ENCODE data around the gene NR5A1.

Gene NR5A1

GRCh38 chr9:124517600-124517999 is 10.4 kb upstream of the NR5A1 start:
- Histone ChIP-seq H3K9ac (ENCODE audit: low read depth in 1 of 2, low read length in 2 of 2) (no peak overlapping the region), H3K27ac (ENCODE audit: low read depth, low read length) (no peak overlapping the region), H3K9me3 (ENCODE audit: control insufficient read depth in 1 of 2, low read length in 2 of 2) (no peaks in the 10 kb centered on the region), H3K4me3 (ENCODE audit: low read depth in 1 of 2, low read length in 2 of 2) (no peak overlapping the region), H3K4me1 (ENCODE audit: control insufficient read depth in 1 of 2, insufficient read depth in 2 of 2, low read length in 2 of 2) (no peaks in the 10 kb centered on the region), H3K36me3 (ENCODE audit: control insufficient read depth in 1 of 2, insufficient read depth in 2 of 2, low read length in 2 of 2) (peaks cover 5 to 6% of the 10 kb centered on the region in 2 donors), H3K27me3 (ENCODE audit: control insufficient read depth in 1 of 2, insufficient read depth in 2 of 2, low read length in 2 of 2) (no peaks in the 10 kb centered on the region)

DNA sequence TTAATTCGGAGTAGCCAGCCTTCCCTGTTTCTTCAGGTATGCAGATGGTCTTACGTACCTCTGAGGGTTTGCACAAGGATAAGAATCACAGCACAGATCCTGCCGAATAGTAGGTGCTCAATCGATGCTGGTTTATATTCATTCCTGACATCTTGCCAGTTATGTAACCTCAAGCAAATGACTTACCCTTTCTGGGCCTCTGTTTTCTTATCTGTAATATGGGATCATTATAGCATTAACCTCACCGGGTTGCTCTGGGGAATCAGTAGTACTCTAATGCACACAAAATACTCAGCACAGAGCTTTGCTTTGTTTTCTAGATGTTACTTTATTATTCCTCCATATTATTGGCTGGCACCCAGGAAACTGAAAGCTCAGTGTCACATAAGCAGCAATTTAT is 7.7 kb upstream of the NR5A1 start:
- Histone ChIP-seq H3K27ac (ENCODE audit: low read depth, low read length) (no peak overlapping the region), H3K9me3 (ENCODE audit: control insufficient read depth in 1 of 2, low read length in 2 of 2) (no peaks in the 10 kb centered on the region), H3K27me3 (ENCODE audit: control insufficient read depth in 1 of 2, insufficient read depth in 2 of 2, low read length in 2 of 2) (no peaks in the 10 kb centered on the region), H3K9ac (ENCODE audit: low read depth in 1 of 2, low read length in 2 of 2) (no peak overlapping the region), H3K4me1 (ENCODE audit: control insufficient read depth in 1 of 2, insufficient read depth in 2 of 2, low read length in 2 of 2) (peaks cover 0 to 7% of the 10 kb centered on the region in 2 donors), H3K4me3 (ENCODE audit: low read depth in 1 of 2, low read length in 2 of 2) (no peak overlapping the region), H3K36me3 (ENCODE audit: control insufficient read depth in 1 of 2, insufficient read depth in 2 of 2, low read length in 2 of 2) (no peaks in the 10 kb centered on the region)

DNA sequence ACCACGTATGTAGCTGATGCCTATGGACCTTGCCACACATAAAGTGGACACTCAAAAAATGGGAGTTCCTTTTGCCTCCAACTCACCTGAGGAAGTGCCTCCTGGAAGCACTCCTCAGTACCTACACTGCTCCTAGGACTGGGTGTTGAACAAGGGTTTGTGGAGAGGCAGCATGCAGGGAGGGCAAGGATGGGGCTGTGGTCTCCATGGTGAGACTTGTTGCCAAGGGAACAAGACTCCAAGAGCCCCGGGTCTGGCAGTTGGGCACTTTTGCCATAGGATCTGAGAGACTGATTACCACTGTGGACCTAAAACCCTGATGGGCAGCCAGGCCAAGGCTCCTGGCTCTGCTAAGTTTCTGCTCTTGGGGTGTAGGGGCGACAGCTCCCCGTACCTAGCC is 6.9 kb upstream of the NR5A1 start:
- Histone ChIP-seq H3K9ac (ENCODE audit: low read depth in 1 of 2, low read length in 2 of 2) (no peak overlapping the region), H3K27ac (ENCODE audit: low read depth, low read length) (no peak overlapping the region), H3K27me3 (ENCODE audit: control insufficient read depth in 1 of 2, insufficient read depth in 2 of 2, low read length in 2 of 2) (no peaks in the 10 kb centered on the region), H3K9me3 (ENCODE audit: control insufficient read depth in 1 of 2, low read length in 2 of 2) (no peaks in the 10 kb centered on the region), H3K4me1 (ENCODE audit: control insufficient read depth in 1 of 2, insufficient read depth in 2 of 2, low read length in 2 of 2) (peaks cover 0 to 7% of the 10 kb centered on the region in 2 donors), H3K36me3 (ENCODE audit: control insufficient read depth in 1 of 2, insufficient read depth in 2 of 2, low read length in 2 of 2) (no peaks in the 10 kb centered on the region), H3K4me3 (ENCODE audit: low read depth in 1 of 2, low read length in 2 of 2) (no peak overlapping the region)

GRCh38 chr9:124513376-124513994 is 6.3 kb upstream of the NR5A1 start:
- no peaks in the 10 kb centered on the region for H3K36me3 ChIP-seq (ENCODE audit: control insufficient read depth in 1 of 2, insufficient read depth in 2 of 2, low read length in 2 of 2)
- H3K4me3 ChIP-seq (ENCODE audit: low read depth in 1 of 2, low read length in 2 of 2): no peak overlapping the region
- no peaks in the 10 kb centered on the region for H3K9me3 ChIP-seq (ENCODE audit: control insufficient read depth in 1 of 2, low read length in 2 of 2)
- H3K27ac ChIP-seq (ENCODE audit: low read depth, low read length): no peak overlapping the region
- peaks cover 0 to 7% of the 10 kb centered on the region in 2 donors for H3K4me1 ChIP-seq (ENCODE audit: control insufficient read depth in 1 of 2, insufficient read depth in 2 of 2, low read length in 2 of 2)
- H3K27me3 ChIP-seq (ENCODE audit: control insufficient read depth in 1 of 2, insufficient read depth in 2 of 2, low read length in 2 of 2): no peaks in the 10 kb centered on the region
- no peak overlapping the region for H3K9ac ChIP-seq (ENCODE audit: low read depth in 1 of 2, low read length in 2 of 2)

GRCh38 chr9:124512806-124513204 is 5.6 kb upstream of the NR5A1 start:
- Histone ChIP-seq H3K9ac (ENCODE audit: low read depth in 1 of 2, low read length in 2 of 2) (no peak overlapping the region), H3K27ac (ENCODE audit: low read depth, low read length) (no peak overlapping the region), H3K9me3 (ENCODE audit: control insufficient read depth in 1 of 2, low read length in 2 of 2) (no peaks in the 10 kb centered on the region), H3K4me1 (ENCODE audit: control insufficient read depth in 1 of 2, insufficient read depth in 2 of 2, low read length in 2 of 2) (peaks cover 0 to 7% of the 10 kb centered on the region in 2 donors), H3K36me3 (ENCODE audit: control insufficient read depth in 1 of 2, insufficient read depth in 2 of 2, low read length in 2 of 2) (no peaks in the 10 kb centered on the region), H3K27me3 (ENCODE audit: control insufficient read depth in 1 of 2, insufficient read depth in 2 of 2, low read length in 2 of 2) (no peaks in the 10 kb centered on the region), H3K4me3 (ENCODE audit: low read depth in 1 of 2, low read length in 2 of 2) (no peak overlapping the region)

GRCh38 chr9:124511891-124512805 is 4.9 kb upstream of the NR5A1 start:
- Histone ChIP-seq H3K4me3 (ENCODE audit: low read depth in 1 of 2, low read length in 2 of 2) (no peak overlapping the region), H3K4me1 (ENCODE audit: control insufficient read depth in 1 of 2, insufficient read depth in 2 of 2, low read length in 2 of 2) (peaks cover 0 to 7% of the 10 kb centered on the region in 2 donors), H3K27me3 (ENCODE audit: control insufficient read depth in 1 of 2, insufficient read depth in 2 of 2, low read length in 2 of 2) (no peaks in the 10 kb centered on the region), H3K27ac (ENCODE audit: low read depth, low read length) (no peak overlapping the region), H3K36me3 (ENCODE audit: control insufficient read depth in 1 of 2, insufficient read depth in 2 of 2, low read length in 2 of 2) (no peaks in the 10 kb centered on the region), H3K9me3 (ENCODE audit: control insufficient read depth in 1 of 2, low read length in 2 of 2) (no peaks in the 10 kb centered on the region), H3K9ac (ENCODE audit: low read depth in 1 of 2, low read length in 2 of 2) (no peak overlapping the region)

DNA sequence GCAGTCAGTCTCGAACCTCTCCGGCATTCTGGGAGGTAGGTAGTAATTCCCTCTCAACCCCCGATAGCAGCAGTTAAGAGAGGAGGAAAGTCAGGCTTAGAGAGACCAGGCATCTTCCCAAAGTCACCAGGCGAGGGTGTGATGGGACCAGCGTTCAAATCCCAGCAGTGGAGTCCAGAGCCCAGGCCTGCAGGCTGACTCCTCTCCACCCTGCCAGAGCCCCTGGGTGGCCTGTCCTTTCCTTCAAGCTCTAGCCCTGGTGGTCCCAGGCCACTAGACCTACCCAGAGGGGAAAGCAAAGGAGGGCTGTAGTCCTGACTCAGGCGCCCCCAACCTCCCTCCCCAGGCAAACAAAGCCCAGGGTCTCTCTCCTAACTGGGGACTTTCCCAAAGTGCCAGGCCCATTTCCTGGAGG is 4.2 kb upstream of the NR5A1 start:
- Histone ChIP-seq H3K9me3 (ENCODE audit: control insufficient read depth in 1 of 2, low read length in 2 of 2) (no peaks in the 10 kb centered on the region), H3K9ac (ENCODE audit: low read depth in 1 of 2, low read length in 2 of 2) (no peak overlapping the region), H3K27me3 (ENCODE audit: control insufficient read depth in 1 of 2, insufficient read depth in 2 of 2, low read length in 2 of 2) (no peaks in the 10 kb centered on the region), H3K4me3 (ENCODE audit: low read depth in 1 of 2, low read length in 2 of 2) (no peak overlapping the region), H3K4me1 (ENCODE audit: control insufficient read depth in 1 of 2, insufficient read depth in 2 of 2, low read length in 2 of 2) (peaks cover 0 to 7% of the 10 kb centered on the region in 2 donors), H3K27ac (ENCODE audit: low read depth, low read length) (no peak overlapping the region), H3K36me3 (ENCODE audit: control insufficient read depth in 1 of 2, insufficient read depth in 2 of 2, low read length in 2 of 2) (no peaks in the 10 kb centered on the region)

DNA sequence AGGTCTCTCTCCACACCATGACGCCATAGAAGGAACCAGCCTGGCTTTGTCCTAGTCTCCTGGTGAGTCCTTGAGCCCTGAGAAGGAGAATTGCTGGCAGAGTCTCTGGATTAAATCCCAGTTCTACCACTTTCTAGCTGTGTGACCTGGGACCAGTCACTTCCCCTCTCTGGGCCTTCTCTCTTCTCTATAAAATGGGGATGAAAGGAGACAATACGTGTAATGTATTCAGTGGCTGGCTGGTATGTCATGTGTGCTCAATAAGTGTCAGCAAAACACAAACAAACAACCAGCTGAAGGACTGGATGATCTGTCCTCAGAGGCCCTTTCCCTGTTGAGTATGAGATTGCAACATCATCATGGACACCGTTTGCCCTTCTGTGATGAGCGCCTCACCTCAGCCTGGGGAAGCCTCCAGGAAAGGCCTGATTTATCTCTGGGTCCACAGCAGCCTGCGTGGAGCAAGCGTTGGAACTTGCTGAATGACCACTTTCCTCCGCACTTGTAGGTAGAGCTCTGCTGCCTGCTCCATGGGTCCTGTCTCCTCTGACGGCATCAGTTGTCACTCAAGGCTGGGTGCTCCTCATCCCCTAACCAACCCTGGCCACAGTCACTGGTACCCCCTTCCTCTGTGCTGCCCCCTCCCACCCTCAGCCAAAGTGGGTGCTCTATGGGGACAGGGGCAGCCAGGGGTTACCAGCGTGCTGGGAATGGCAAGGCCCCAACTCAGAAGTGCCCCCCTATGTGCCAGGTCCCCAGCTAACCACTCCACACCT is 3.6 kb upstream of the NR5A1 start:
- no peaks in the 10 kb centered on the region for H3K36me3 ChIP-seq (ENCODE audit: control insufficient read depth in 1 of 2, insufficient read depth in 2 of 2, low read length in 2 of 2)
- H3K27ac ChIP-seq (ENCODE audit: low read depth, low read length): no peak overlapping the region
- H3K9ac ChIP-seq (ENCODE audit: low read depth in 1 of 2, low read length in 2 of 2): no peak overlapping the region
- H3K4me3 ChIP-seq (ENCODE audit: low read depth in 1 of 2, low read length in 2 of 2): no peak overlapping the region
- H3K9me3 ChIP-seq (ENCODE audit: control insufficient read depth in 1 of 2, low read length in 2 of 2): no peaks in the 10 kb centered on the region
- peaks cover 4% of the 10 kb centered on the region in 2 donors for H3K27me3 ChIP-seq (ENCODE audit: control insufficient read depth in 1 of 2, insufficient read depth in 2 of 2, low read length in 2 of 2)
- peaks cover 0 to 7% of the 10 kb centered on the region in 2 donors for H3K4me1 ChIP-seq (ENCODE audit: control insufficient read depth in 1 of 2, insufficient read depth in 2 of 2, low read length in 2 of 2)

- peaks cover 26 to 27% of the 10 kb centered on the region in 2 donors for H3K27me3 ChIP-seq (ENCODE audit: control insufficient read depth in 1 of 2, insufficient read depth in 2 of 2, low read length in 2 of 2)
- H3K4me3 ChIP-seq (ENCODE audit: low read depth in 1 of 2, low read length in 2 of 2): no peak overlapping the region
- H3K9ac ChIP-seq (ENCODE audit: low read depth in 1 of 2, low read length in 2 of 2): no peak overlapping the region
- H3K4me1 ChIP-seq (ENCODE audit: control insufficient read depth in 1 of 2, insufficient read depth in 2 of 2, low read length in 2 of 2): peaks cover 0 to 11% of the 10 kb centered on the region in 2 donors
- H3K27ac ChIP-seq (ENCODE audit: low read depth, low read length): no peak overlapping the region
- H3K9me3 ChIP-seq (ENCODE audit: control insufficient read depth in 1 of 2, low read length in 2 of 2): no peaks in the 10 kb centered on the region
- no peaks in the 10 kb centered on the region for H3K36me3 ChIP-seq (ENCODE audit: control insufficient read depth in 1 of 2, insufficient read depth in 2 of 2, low read length in 2 of 2)
These were observed 753 bp upstream of the NR5A1 start for GRCh38 chr9:124507880-124508423.

Data from duodenal mucosa (tissue), 2 donors.